Pulmonary artery endothelial cell (primary cell): Measurements from ENCODE around the gene COMP. TPM values are rescaled to one million over a fixed set of nuclear protein-coding genes. Genes with fewer than 3 reads are reported as not detected.

Experiments used
- total RNA-seq: library from RNA; depleted of rRNA; stranded (reverse); fragments of >200 nt; gene quantifications from 2 replicates; pipeline ENCODE4 v1.2.3, GENCODE V29; 2014

The COMP gene
- total RNA-seq, 1 donor from 2014 or later = not detected

Other genes with a start within 250 kb of the COMP start
- gene FKBP8, start 247.7 kb downstream of the COMP start, total RNA-seq = 130 and 186 TPM in 2 replicates
- gene KXD1, start 233.4 kb downstream of the COMP start, total RNA-seq = 75.2 and 84.4 TPM in 2 replicates
- 882 and 970 TPM in 2 replicates for gene UBA52, start 219.4 kb downstream of the COMP start, total RNA-seq
- gene REX1BD, start 202.5 kb downstream of the COMP start, total RNA-seq = 54.5 and 56.5 TPM in 2 replicates
- gene CRLF1, start 184.5 kb downstream of the COMP start, total RNA-seq = not detected in 2 replicates
- gene TMEM59L, start 178.4 kb downstream of the COMP start, total RNA-seq = 0.14 and 0.40 TPM in 2 replicates
- 4.7 and 6.2 TPM in 2 replicates for gene KLHL26, start 154.3 kb downstream of the COMP start, total RNA-seq
- gene CRTC1, start 107.6 kb downstream of the COMP start, total RNA-seq = 0.79 and 1.1 TPM in 2 replicates
- gene UPF1, start 40.7 kb upstream of the COMP start, total RNA-seq = 62.3 and 80.6 TPM in 2 replicates
- 1.7 and 4.5 TPM in 2 replicates for gene CERS1, start 104.9 kb upstream of the COMP start, total RNA-seq
- gene COPE, start 128.1 kb upstream of the COMP start, total RNA-seq = 151 and 207 TPM in 2 replicates
- 60.5 and 70.3 TPM in 2 replicates for gene DDX49, start 128.4 kb upstream of the COMP start, total RNA-seq
- 172 and 181 TPM in 2 replicates for gene HOMER3, start 149.9 kb upstream of the COMP start, total RNA-seq
- 17.5 and 29.4 TPM in 2 replicates for gene SUGP2, start 242.2 kb upstream of the COMP start, total RNA-seq
- 51.1 and 68.3 TPM in 2 replicates for gene ARMC6, start 242.3 kb upstream of the COMP start, total RNA-seq